ENCODE data around the gene CDKN3.
"Not testable (repeated sequence)": the region's sequence is repeated elsewhere in the genome, so short reads cannot be mapped to it uniquely, and the experiment has no call there.

The CDKN3 gene

DNA sequence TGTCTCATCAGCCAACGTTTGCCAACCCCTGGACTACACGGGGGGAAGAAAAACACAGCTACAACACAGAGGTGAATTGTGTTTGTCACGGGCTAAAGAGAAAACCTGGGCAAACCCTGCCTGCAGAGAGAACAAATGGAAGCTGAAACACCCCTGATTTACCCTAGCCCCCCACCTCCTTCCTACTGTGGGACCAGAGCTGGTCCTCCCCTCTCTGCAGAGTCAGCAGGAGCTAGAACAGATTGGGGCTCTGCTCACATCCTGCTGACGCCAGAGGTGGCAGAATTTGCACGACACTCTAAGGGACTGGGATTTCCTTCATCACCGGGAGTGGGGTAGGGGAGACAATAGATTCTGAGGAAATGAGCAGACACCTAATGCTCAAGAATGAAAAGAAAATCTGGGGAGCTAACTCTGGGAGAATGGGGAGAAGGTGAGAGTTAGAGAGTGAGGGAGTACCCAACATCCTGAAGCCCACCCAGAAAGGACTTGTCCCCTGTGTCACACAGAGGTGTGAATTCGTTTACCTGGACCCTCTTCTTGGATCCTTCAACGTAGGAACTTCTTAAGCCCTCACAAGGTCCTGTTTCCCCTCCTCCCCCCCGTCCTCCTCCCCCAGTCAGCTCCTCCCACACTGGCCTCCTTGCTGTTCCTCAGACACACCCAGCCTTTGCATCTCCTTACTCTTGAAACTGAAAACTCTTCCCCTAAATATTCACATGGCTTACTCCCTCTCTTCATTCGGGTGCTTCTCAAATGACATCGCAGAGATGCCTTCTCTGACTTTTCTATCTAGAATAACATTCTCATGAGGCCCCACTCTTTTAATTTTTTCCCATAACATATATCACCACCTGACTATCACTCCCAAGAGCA is 26.2 kb upstream of the CDKN3 start:
- no peak for DNase-seq

DNA sequence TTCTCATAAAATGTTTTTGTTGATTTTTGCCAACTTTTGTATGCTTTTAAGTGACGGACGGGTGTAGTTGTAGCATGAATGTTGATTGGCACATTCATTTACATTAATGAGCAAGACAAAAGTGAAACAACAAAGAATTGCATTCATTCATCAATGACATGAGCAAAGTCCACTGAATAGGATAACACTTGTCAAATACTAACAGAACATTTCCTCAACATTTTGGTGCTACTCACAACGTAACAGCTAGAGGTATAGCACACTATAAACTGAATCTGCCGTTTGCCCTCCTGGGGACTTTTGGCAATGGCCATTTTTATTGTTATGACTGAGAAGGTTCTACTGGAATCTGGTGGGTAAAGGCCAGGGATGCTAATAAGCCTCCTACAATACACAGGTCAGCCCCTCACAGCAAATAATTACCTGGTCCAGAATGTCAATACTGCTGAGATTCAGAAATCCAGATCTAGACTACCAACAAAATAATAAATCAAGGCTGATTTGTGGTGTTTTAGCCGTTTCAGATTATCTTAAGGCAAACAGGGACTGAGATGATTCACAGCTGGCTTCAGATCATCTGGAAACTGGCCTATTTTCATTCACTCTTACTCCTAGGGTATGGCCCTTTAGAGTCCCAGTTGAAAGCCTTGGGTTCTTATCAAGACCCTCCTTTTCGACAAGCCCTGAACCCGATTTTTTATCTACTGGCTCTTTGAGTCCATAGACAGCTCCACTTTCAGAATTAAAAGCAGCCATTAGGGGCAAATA is 22.5 kb upstream of the CDKN3 start:
- DNase-seq: no peak

DNA sequence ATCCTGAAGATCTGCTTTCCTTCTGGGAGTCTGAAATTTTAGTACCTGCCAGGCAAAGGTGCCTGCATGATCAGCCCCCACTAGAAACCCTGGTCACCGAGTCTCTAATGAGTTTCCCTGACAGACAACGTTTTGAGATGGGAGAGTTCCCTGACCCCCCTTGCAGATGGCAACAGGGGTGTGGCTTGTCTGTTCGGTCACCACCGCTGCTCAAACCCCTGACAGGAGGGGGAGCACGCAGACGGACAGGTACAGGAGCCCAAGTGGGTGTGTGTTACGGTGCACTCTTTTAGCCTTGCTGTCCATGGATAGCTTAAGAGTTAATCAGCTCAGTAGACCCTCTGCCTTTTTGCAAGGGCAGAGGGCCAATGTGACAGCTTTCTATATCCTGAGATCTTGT is 19.3 kb upstream of the CDKN3 start:
- no peak for DNase-seq

- DNase-seq: not testable (repeated sequence)
These were observed 17.9 kb upstream of the CDKN3 start for GRCh38 chr14:54378893-54379292.

GRCh38 chr14:54380558-54380957 is 16.2 kb upstream of the CDKN3 start:
- DNase-seq: not testable (repeated sequence)

DNA sequence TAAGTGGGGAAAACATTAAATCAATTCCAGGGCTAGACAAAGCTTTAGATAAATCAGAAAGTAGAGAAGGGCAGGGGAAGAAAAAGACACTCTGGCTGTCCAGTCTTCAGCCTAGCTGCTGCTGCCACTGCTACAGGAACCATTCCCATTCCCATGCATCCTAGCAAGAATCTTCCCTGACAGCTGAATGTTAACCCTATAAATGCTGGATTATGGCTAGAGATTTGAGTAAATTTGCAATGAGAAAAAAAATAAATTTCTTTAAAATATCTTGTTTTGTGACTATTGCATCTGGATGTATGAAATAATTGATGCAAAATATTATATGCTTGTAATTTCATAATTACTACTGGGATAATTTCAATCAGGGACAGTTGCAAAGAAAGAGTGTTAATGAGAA is 15.0 kb upstream of the CDKN3 start:
- DNase-seq: no peak

GRCh38 chr14:54383835-54384234 is 13.0 kb upstream of the CDKN3 start:
- DNase-seq: no peak

DNA sequence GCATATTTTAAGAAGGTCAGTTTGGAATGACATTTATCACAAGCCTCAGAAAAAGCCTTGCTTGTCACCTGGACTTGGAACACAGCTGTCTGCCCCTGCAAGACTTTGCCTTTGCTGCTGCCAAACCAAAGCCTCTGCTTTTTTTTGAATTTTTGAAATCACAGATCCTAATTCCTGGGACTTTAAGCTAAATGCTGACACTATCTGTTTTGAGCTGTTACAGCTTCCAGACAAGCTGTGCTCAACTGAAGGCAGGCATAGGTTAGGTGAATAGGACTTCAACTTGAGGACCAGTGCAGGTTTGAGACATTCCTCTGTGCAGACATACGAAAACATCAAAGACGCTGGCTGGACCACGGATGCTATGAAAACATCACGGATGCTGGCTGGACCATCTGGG is 11.3 kb upstream of the CDKN3 start:
- no peak for DNase-seq

DNA sequence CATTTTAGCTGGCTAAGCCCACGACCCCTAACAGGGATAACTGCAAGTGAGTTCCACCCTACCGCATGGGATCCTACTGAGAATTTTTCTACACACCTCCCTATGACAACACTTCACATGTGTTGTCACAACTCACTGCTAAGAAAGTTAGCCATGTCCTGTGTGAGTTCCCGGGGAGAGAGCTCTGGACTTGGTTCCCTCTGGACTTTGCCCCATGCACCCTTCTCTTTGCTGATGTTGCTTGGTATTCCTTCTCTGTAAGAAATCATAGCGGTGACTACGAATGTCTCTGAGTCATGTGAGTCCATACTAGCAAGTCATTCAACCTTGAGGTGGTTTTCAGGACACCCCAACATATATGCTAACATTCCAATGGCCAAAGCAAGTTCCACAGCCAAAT is 9.5 kb upstream of the CDKN3 start:
- no peak for DNase-seq

- no peak for DNase-seq
These were observed 4.5 kb upstream of the CDKN3 start for GRCh38 chr14:54392131-54392859.

GRCh38 chr14:54392986-54393884 is 3.6 kb upstream of the CDKN3 start:
- not testable (repeated sequence) for DNase-seq

GRCh38 chr14:54394596-54394995 is 2.2 kb upstream of the CDKN3 start:
- DNase-seq: no peak

DNA sequence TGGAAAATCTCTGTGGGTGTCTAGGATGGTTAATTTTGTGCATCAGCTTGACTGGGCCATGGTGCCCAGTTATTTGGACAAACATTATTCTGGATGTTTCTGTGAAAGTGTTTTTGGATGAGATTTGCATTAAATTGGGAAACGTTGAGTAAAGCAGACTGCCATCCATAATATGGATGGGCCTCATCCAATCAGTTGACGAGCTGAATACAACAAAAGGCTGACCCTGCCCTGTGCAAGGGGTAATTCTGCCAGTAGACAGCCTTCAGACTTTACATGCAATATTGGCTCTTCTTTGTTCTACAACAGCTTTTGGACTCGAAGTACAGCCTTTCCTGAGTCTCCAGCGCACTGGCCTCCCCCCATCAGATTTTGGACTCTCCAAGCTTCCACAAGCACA is 1.5 kb upstream of the CDKN3 start:
- no peak for DNase-seq

DNA sequence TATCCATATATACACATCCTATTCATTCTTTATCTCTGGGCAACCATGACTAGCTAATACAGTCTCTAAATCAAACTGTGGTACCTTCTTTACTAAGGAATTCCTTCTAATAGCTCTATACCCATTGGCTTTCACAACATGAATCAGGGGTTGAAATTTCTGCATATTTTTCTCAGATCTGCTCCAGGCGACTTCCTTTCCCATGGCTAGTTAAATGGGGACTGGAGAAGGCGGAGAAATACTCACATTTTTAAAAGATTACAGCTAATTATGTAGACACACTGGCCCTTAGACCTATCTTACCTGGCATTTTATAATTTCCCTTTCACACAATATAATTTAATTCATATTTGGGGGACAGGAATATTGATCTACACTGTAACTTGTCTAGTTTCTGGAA is 1.1 kb upstream of the CDKN3 start:
- DNase-seq: no peak

- DNase-seq: no peak
These were observed 669 bp upstream of the CDKN3 start for GRCh38 chr14:54396183-54396492.

DNA sequence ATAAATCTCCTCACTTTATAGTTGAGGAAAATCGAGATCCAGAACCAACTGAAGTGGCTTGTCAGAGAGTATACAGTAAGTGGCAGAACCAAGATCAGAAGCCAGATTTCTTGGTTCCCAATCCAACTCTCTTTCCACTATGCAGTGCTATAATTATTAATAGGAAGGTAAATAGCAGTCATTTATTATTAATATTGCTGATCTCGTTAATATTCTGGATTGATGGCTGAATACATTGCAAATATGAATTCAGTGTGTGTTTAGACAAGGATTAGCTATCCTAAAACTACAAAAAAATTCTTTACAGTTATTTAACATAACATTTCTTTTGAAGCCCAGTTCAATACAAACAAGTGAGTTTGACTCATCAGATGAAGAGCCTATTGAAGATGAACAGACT is 2.8 kb downstream of the CDKN3 start:
- DNase-seq: no peak

DNA sequence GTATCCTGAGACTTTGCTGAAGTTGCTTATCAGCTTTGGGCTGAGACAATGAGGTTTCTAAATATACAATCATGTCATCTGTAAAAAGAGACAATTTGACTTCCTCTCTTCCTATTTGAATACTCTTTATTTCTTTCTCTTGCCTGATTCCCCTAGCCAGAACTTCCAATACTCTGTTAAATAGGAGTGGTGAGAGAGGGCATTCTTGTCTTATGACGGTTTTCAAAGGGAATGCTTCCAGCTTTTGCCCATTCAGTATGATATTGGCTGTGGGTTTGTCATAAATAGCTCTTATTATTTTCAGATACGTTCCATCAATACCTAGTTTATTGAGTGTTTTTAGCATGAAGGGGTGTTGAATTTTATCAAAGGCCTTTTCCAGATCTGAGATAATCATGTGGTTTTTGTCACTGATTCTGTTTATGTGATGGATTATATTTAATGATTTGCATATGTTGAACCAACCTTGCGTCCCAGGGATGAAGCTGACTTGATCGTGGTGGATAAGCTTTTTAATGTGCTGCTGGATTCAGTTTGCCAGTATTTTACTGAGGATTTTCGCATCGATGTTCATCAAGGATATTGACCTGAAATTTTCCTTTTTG is 6.7 kb downstream of the CDKN3 start:
- DNase-seq: not testable (repeated sequence)

DNA sequence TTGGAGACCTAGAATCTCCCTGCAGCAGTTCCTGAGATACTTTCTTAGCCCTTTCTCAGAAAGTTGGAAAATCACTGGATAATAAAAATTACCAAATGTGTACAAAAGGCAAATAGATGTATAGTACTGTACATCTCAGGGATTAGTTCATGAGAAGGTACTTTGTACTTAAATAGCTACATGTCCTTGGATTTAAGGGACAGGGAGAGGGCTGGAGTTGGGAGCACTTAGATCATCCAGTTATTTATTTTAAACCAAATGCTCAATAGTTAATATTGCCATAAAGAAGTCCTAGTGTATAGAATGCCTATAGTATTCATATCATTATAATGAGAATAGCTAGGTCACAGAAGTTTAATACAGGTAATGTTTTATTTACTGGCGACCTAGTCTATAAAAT is 13.4 kb downstream of the CDKN3 start:
- no peak for DNase-seq

DNA sequence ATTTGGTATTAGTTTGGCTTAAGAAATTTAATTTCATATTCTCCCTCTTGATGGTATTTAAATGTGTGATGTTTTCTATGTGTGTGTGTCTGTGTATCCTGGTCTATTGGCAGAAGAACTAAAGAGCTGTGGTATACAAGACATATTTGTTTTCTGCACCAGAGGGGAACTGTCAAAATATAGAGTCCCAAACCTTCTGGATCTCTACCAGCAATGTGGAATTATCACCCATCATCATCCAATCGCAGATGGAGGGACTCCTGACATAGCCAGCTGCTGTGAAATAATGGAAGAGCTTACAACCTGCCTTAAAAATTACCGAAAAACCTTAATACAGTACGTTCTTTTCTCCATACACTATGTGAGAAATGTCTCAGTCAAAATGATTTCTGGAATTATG is 14.6 kb downstream of the CDKN3 start:
- DNase-seq: no peak

DNA sequence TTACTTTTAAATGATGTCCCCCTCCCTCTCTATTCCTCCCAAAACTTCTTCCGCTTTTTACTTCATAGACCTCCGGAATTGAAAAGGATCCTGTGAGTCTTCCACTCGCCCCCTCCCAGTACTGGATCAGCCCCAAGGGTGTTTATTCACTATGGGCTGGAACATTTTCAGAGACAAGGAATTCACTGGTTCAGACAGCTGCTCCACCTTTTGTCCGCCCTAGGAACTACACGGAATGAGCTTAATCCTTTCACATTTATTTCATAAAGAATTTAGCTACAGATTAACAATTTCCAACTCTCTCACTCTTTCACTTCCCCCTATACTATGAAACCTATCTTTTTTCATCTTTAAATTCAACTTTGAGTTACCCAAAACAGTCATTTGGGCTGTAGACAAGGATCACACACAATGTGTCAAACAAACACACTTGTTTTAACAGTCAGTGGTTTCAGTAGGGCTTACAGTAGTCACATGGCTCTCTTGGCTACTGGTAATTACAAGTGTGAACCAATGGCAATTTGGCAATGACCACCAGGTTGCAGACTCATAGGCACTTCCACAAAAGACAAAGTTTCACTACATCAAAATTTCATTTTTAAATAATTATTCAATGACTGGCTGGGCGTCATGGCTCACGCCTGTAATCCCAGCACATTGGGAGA is 23.8 kb downstream of the CDKN3 start:
- DNase-seq: peak; percentile 10

GRCh38 chr14:54423991-54424390 is 27.2 kb downstream of the CDKN3 start:
- no peak for DNase-seq

- no peak for DNase-seq
These were observed 27.7 kb downstream of the CDKN3 start for GRCh38 chr14:54424479-54424901.

Measured in COR-L47 (cell line).